D341Med (cell line): ENCODE measurements around the gene IL23R.

Source experiments
- DNase-seq: peaks from one replicate; pipeline ENCODE4 v3.0.0; 2012; ENCODE audit warnings: low spot score

IL23R gene

GRCh38 chr1:67148516-67149178 is 17.6 kb upstream of the IL23R start:
- DNase-seq: peak; percentile 17

DNA sequence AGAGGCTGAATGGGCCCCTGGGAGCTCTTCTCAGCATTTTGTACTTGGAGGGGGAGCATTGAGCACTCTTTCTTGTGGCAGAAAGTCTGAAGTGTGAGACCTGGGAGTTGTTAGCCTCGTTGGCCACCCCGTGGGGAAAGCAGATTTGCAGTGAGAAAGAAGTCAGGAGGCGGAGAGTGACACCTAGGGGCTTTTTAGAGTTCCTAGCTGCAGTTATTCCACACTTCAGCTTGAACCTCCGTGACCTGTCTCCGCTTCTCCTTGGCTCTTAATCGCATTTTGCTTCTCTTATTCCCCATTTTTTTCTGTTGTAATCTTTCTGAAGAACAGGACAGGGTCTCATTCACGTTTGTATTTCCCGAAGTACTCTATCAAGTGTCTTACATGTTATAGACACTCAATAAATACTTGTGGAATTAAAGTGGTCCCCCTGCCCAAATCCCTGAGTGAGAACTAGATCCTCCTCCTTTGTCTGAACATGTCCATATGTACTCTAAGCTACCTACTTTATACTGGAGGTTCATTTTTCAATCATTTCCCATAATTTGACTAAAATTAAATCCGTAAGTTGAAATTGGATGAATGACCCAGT is 17.0 kb upstream of the IL23R start:
- DNase-seq: peak; percentile 79

- DNase-seq: no peak
Measured at GRCh38 chr1:67150931-67151330, 15.3 kb upstream of the IL23R start.

GRCh38 chr1:67158401-67158800 is 7.9 kb upstream of the IL23R start:
- no peak for DNase-seq

- DNase-seq: no peak
Measured at GRCh38 chr1:67159233-67159632, 7.0 kb upstream of the IL23R start.

GRCh38 chr1:67162954-67163353 is 3.3 kb upstream of the IL23R start:
- DNase-seq: no peak

GRCh38 chr1:67165468-67166041 is 699 bp upstream of the IL23R start:
- DNase-seq: no peak

DNA sequence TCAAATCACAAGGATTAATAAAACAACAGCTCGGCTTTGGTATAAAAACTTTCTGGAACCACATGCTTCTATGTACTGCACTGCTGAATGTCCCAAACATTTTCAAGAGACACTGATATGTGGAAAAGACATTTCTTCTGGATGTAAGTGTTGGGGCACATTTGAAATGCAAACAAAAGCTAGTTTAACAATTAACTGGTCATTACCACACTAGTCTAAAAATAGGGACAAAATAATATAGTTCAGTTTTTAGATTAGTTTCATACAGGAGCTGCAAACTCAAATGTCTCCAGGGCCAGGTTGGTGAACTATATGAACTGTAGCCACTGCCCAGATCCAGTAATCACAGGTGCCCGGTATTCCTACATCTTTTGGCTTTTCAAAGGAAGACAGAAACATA is 3.2 kb downstream of the IL23R start:
- DNase-seq: no peak

- no peak for DNase-seq
Measured at GRCh38 chr1:67169932-67170331, 3.7 kb downstream of the IL23R start.

GRCh38 chr1:67170751-67171573 is 4.7 kb downstream of the IL23R start:
- no peak for DNase-seq

GRCh38 chr1:67171574-67171955 is 5.3 kb downstream of the IL23R start:
- DNase-seq: no peak

- DNase-seq: no peak
Measured at GRCh38 chr1:67171978-67172377, 5.7 kb downstream of the IL23R start.

DNA sequence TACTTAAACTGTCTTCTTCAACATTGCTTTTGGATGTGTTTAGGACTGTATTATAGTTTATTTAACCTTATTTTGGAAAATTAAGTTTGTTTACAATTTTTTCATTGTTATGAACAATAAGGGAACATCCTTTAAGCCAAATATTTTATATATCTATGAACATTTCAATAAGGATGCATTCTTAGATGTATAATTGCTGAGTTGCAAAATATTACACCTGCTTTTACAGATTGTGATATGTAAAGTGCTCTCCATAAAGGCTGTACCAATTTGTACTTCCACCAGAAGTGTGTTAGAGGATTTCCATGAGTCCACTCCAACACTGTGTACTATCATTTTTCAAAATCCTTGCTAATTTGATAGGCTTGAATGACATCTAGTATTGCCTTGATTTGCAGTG is 7.7 kb downstream of the IL23R start:
- no peak for DNase-seq

- DNase-seq: no peak
Measured at GRCh38 chr1:67174716-67175284, 8.5 kb downstream of the IL23R start.

DNA sequence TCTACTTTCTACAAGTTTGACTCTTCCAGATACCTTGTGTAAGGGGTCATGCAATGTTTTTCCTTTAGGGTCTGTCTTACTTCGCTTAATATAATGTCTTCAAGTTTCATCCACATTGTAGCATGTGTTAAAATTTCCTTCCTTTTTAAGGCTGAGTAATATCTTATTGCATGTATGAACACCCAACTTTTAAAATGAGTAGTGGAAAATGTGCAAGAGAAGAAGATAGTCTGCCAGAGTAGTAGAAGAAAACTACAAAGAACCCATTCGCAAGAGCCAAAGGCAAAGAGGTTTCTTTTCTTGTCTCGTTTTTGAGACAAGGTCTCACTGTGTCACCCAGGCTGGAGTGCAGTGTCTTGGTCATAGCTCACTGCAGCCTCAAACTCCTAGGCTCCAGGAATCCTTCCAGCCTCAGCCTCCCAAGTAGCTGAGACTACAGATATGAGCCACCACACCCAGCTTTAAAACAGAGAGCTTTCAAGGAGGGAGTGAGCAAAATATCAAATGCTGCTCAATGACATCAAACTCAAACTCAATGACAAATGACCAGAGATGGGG is 9.4 kb downstream of the IL23R start:
- DNase-seq: no peak

- no peak for DNase-seq
Measured at GRCh38 chr1:67184838-67185421, 18.7 kb downstream of the IL23R start.

GRCh38 chr1:67188137-67188536 is 21.9 kb downstream of the IL23R start:
- peak; percentile 13 for DNase-seq

- DNase-seq: no peak
Measured at GRCh38 chr1:67189953-67190352, 23.7 kb downstream of the IL23R start.

DNA sequence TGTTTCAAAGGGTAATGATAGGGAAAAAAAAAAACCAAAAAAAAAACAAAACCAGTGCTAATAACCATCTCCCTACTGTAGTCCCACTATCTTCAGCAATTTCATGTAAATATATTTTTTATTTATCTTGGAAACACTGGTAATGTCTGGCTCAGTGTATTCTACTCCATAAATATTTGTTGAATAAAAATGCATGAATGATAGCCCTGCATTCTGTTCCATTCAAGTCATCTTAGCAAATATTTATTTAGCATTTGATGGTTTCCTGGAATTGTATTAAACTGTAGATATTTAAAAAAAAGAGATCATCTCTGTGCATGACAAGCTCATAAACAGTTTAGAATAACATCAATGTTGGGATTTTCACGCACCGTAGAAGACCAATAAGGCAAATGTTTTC is 24.2 kb downstream of the IL23R start:
- DNase-seq: no peak

- no peak for DNase-seq
Measured at GRCh38 chr1:67190942-67191341, 24.7 kb downstream of the IL23R start.

DNA sequence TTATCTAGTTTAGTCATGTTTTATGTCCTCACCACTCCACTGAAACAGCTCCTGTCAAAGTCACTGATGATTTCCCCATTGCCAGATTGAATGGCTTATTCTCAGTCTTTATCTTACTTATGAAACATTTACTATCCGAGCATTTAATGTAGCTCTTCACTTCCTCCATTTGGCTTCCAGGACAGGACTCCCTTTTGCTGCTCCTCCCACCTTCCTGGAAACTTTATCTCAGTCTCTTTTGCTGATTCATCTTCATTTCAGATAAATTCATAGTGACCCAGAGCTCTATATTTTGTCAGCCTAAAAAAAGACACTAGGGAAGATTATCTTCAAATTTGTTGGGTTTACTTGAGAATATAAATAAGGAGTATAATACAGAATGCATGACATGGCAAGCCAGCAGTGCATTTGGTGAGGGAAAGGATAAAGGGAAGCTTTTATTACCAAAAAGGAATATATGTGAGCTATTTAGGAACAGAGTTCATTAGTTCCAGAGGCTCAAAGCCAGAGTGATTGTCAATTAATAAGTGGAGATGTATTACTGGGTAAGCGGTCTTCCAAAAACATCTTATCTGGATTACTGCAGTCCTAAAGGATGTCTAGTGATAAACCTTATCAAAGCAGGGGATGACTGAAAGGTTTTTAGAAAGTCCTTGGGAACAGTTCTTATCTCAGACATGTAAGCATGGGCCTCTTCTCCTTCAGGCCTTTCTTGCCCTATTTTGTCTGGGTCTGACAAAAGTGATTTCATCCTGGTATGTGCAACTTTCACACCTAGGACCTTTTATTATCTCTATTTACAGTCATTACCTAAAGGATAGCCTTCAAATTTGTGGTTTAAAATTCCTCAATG is 25.6 kb downstream of the IL23R start:
- no peak for DNase-seq
